HG03565 (cell line): ENCODE data around the gene BEND3.
A peak's percentile ranks its signal among the peaks of the same experiment; 100 is the strongest.
"Not testable (repeated sequence)": the region's sequence is repeated elsewhere in the genome, so short reads cannot be mapped to it uniquely, and the experiment has no call there.

Experiments
- ATAC-seq: cut with Tn5 transposase; IDR thresholded peaks from one replicate; pipeline ENCODE4 v1.9.1; 2021; ENCODE audit warnings: mild to moderate bottlenecking, moderate library complexity; ENCODE audit not compliant: unreplicated experiment

The BEND3 gene

DNA sequence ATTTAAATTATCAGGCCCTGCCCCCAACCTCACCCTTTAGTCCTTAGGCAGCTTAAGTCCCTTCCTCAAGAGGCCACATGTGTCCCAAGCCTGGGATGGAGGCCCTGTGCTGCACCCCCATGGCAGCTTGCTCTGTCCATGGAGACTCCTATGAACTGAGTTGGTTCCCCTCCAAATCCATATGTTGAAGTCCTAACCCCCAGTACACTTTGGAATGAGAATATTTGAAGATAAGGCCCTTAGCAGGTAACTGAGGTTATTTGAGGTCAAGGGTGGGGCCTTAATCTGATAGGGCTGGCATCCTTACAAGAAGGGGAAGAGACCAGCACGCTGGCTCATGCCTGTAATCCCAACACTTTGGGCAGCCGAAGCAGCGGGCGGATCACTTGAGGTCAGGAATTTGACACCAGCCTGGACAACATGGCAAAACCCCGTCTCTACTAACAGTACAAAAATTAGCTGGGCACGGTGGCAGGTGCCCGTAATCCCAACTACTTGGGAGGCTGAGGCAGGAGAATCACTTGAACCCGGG, 6.7 kb upstream of the BEND3 start:
- no peak for ATAC-seq

- ATAC-seq = no peak
These were observed 6.0 kb upstream of the BEND3 start for GRCh38 chr6:107121266-107121665.

DNA sequence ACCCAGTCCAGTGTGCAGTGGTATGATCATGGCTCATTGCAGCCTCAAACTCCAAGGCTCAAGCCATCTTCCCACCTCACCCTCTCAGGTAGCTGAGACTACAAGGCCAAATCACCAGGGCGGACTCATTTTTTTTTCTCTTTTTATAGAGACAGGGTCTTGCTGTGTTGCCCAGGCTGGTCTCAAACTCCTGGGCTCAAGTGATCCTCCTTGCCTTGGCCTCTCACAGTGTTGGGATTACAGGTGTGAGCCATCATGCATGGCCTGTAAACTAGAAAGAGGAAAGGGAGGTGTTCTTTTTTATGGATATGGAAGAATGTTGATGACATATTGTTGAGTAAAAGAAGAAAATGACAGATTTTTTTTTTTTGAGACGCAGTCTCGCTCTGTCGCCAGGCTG, 5.1 kb upstream of the BEND3 start:
- ATAC-seq = no peak

- ATAC-seq = no peak
These were observed 3.7 kb upstream of the BEND3 start for GRCh38 chr6:107118976-107119375.

DNA sequence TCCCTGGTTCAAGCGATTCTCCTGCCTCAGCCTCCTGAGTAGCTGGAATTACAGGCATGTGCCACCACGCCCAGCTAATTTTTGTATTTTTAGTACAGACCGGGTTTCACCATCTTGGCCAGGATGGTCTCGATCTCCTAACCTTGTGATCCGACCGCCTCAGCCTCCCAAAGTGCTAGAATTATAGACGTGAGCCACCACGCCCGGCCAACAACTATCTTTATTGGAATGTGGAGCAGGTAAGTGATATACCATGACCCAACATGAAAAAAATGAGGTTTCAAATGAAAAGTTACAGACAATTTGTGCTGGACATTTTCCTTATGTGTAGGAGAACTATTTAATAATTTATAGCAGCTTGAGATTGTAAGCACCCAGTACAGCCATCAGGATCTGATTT, 3.2 kb upstream of the BEND3 start:
- not testable (repeated sequence) for ATAC-seq

GRCh38 chr6:107116931-107117330, 1.6 kb upstream of the BEND3 start:
- ATAC-seq = no peak

GRCh38 chr6:107116328-107116892, 1.1 kb upstream of the BEND3 start:
- ATAC-seq = no peak

DNA sequence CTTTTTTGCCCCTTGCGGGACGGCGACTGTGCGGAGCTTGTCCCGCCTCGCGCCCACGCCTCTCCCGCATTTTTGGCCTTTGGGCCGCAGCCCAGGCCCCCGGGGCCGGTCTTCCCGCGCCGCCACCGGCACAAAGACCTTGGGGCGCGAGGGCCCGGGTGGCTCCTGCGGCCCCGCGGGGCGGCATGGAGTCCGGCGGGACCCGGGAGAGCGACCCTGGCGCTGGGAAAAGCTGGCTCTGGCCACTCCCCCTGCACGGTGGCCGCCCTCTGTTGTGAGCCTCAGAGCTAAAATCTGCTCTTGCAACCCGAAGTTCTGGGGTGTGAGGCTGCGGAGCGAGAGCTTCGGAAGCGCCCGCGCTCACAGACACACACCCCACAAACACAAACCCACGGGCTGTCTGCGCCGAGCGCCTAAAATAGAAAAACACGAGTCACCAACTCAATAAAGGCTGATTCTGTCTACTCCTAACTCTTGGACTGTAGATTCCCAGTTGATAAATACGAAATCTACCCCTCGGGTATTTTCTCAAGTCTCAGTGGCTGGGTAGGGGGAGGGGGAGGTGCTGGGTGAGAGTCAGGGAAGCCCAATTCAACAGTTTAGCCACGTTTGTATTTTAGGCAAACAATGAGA, 496 bp upstream of the BEND3 start:
- no peak for ATAC-seq

DNA sequence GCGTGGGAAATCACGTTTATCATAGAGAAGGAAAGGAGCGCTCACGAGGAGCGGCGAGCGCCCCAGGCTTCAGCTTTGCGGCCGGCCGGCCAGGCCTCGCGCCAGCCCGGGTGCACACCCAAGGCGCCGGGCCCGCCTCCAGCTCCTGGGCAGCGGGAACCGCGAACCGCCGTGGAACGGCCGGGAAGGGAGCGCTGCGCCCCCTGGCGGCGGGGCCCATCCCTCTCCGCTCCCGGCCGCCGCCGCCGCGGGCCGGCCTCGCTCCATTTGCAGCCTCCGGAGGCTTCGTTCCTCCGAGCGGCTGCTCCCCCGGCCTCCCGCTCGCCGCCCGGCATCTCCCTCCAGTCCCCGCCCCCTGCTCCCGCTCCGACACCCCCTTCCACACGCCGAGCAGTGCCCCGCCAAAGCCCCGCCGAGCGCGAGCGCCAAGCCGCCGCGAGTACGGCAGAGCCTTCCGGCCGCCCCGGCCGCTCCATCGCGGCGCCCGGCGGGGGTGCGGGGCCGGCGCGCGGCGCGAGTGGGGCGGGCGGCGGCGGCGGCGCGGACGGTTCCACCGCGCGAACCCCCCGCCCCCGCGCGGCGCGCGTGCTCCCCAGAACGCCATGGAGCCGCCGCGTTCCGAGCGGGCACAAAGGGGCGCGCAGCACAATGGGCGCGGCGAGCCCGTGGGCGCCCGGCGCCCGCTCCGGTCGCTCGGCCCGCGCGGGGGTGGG, 946 bp downstream of the BEND3 start:
- ATAC-seq = peak; percentile 52

DNA sequence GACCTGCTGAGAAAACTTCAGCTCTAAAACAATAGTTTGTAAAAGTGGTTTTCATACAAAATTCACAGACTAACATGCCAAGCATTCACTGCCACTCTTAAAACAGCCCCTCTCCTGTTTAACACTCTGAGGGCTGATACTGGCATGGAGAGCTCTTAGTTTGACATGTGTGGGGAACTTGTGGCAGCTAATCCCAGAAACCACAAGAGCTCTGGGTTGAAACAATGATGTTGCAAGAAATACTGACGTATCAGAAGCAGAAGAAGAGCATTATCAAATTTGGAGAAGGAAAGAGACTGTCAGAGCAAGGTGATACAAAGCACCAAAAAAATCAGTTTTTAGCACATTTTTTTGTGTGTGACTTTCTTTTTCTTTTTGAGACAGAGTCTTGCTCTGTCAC, 5.1 kb downstream of the BEND3 start:
- ATAC-seq = no peak

DNA sequence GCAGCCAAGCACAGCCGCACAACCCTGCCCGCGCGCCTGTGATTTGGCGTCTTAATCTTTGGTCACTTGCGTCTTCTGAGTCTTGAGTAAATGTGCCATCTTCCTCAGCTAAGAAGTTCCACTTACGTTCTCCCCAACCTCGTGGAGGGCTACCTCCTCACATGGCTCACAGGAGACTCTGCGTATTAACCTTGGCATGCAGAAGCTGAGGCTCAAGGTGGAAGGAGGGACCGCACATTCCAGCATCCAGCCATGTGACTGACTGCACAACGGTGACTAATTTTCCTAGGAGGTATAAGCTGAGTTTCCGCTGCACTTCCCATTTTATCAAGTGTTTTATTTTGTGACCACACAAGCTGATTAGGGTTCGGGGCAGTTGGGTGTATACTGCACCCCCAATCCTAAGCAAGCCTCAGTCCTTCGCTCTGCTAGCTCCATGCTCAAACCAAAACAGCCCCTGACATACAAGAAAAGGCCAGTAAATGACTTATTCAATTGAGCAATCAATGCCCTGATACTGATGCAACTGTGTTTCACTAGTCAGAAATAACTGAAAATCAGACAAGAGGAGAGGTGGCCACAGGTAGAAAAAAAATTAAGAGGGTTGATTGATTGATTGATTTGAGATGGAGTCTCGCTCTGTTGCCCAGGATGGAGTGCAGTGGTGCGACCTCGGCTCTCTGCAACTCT, 7.0 kb downstream of the BEND3 start:
- ATAC-seq = no peak

GRCh38 chr6:107107791-107108190, 7.5 kb downstream of the BEND3 start:
- ATAC-seq = no peak

DNA sequence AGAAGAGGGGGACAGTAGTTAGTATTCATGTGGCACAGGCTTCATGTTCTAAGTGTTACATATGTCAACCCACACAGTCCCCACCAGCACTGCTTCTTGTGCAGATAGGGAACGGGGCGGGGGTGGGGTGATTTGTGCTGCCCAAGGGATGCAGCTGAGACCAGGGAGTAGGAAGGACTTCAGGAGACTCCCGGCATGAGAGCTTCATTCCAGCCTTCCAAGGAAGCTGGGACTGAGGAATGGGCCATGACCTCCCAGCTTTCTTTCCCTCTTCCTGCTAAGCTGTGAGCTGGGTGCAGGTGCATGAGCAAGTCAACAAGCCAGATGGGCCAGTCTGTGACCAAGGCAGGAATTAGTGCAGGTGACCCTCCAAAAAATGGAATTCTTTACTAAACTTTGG, 9.2 kb downstream of the BEND3 start:
- ATAC-seq = no peak

DNA sequence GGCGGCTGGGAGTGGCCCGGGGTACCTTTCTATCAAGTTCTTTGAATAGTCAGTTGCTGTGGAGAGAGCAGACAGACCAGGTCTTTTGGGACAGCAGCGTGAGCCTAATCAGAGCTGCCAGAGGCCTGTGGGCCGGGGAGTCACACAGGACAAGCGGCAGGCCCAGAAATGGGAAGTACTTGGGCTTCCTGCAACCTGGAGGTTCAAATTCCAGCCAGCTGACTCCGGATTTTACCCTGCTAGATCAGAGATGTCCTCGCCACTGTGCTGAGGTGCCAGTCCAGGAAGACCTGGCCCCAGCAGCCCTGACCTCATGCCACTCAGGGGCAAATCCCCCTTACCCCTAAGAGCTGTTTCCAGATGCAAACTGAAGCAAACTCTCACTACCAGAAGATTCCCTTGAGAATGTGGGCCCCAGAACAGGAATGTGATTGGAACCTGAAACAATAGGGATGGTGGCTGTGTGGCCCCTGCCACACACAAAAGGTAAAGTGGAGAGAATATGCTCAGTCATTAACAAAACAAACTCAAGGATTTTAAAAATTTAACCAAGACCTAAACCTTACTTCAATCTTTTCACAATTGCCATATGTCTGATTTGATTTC, 9.7 kb downstream of the BEND3 start:
- ATAC-seq = no peak

DNA sequence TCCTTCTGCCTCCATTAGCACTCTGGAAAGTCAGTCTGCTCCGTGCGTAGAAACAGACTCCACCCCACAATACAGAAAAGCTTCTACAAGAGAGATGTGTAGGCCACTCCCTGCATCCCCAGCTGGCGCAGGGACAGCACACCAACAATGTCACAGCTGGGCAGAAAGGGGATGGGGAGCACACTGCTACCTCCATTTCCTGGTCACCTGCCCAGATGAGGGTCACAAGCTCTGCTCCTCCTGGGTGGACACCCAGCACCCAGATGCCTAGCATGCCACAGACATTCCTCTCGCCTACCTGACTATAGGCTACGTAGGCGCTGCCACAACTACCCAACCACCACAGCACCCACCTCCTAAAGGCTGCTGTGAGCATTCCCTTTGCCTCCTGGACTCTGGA, 12.2 kb downstream of the BEND3 start:
- ATAC-seq = no peak

DNA sequence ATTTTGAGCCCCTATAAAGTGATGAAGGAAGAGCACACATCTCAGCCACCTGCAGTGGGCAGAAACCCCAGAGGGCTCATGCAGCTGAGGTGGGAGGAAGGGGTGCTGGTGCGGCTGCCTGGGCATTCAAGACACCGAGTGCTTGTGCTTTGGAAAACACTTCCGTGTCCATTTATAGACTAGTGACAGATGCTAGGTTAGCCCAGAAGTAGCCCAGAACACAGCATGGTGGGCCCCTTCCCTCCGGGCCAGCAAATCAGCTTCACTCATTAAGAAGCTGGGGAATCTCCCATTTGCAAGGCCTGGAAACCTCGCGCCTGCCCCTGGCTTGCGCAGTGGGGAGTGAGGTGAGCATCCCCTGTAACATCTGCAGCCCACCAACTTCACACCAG, 12.9 kb downstream of the BEND3 start:
- no peak for ATAC-seq

DNA sequence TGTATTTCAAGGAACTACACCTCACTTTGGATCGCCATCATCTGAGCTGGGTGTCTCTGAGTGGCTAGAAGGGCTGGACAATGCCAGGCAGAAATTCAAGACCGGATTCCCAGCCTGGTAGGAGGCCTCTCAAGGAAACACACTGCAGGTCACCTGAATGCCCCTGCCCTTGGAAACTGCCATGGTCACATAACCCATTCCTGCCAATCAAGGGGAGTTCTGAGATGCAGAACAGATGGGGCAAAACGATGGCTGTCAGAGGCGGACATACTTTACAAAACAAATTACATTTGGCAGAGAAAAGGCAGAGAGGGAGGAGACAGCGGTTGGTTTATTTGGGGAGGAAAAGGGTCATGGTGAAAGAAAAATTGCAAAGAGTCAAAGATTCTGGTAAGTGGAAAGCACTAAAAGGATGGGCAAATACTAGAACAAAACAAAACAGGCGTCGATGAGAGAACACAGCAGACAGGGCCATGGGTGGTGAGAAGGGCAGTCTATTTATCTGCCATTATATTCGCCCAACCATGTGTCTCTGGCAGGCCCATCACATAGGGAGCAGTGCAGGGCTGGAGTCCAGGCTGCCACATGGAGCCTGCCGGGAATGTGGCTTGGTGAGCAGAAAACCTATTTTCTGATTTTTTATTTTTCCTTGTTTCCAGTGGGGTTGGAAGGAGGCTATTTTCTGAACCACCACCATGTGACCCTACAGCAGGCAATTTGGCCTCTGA, 13.5 kb downstream of the BEND3 start:
- ATAC-seq = no peak

GRCh38 chr6:107101211-107101610, 14.1 kb downstream of the BEND3 start:
- no peak for ATAC-seq

DNA sequence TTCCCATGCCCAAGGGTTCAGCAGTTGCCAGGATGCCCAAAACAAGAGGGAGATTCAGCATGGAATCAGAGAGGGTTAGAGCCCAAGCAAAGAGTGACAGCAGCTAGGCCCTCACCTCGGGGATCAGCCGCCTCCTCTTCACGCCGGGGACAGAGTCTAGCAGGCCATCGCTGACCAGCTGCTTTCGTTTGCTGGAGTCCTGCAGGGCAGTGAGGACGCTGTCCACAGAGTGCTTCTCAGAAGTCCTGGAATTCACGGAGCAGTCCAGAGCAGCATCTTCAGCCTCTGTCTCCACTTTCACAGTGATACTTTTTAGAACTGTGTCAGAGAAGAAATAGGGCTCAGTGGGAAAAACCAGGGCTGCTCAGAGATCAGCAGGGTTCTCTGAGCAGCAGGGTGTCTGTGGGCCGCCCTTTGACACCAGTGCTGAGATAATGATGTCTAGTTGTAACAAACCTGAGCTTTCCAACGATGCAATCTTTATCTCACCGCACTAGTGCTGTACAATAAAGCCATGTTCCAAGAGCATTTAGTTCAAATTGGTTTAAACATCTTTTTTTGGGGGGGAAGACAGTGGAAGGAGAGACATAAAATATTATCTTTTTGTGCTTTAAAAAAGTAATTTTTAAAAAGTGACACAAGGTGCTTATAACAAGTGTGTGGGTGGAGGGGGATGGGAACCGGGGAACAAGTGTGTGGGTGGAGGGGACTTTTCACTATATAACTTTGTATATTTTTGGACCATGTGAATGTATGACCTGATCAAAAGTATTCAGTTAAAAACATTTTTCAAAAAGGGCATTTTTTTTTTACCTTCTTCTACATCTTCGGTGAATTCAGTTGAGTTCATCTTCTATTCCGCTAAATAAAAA, 16.6 kb downstream of the BEND3 start:
- no peak for ATAC-seq

GRCh38 chr6:107084459-107084858, 30.9 kb downstream of the BEND3 start:
- not testable (repeated sequence) for ATAC-seq
